ENCODE measurements around the gene BAD.
A peak's percentile ranks its signal among the peaks of the same experiment; 100 is the strongest.

Gene BAD

DNA sequence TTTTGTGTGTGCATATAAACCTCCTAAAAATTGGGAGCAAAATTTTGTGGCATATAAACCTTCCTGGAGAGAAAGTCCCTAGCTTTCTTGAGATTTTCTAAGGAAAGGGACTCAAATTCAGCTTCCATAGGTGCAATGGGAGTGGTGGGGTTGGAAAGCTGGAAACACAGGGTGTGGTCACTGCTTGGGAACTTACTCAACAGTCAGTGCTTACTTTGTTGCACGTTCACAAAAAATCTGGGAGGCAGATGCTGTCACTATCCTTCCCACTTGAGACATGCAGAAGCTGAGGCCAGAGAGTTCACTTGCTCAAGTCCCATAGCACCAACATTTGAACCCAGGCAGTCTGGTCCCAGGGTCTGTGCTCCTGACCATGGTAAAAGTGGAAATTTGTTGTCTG lies 11.8 kb upstream of the BAD start:
- DNase-seq (ENCODE audit: low read depth in 2 of 2) = no peak

- no peak for DNase-seq (ENCODE audit: low read depth in 2 of 2)
Measured at GRCh38 chr11:64295760-64296159, 11.3 kb upstream of the BAD start.

DNA sequence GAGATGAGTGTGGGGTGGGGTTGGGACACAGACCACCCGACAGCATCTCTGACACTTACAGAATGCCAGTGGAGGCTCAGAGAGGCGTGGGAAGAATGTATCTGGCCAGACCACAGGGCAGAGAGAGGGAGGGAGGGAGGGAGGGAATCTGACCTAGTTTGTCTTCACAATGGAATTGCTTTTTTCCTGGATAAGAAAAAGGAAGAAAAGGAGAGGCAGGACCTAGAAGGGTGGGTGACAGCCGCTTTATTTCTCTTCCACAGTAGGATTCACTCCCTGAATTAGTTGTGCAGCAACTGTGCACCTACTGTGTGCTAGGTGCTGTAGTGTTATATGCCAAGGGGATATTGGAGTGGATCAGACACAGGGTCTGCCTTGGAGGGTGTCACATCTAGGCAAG lies 10.3 kb upstream of the BAD start:
- no peak for DNase-seq (ENCODE audit: low read depth in 2 of 2)

GRCh38 chr11:64292460-64293254 lies 8.2 kb upstream of the BAD start:
- no peak for DNase-seq (ENCODE audit: low read depth in 2 of 2)

- DNase-seq (ENCODE audit: low read depth in 2 of 2) = no peak
Measured at GRCh38 chr11:64291752-64292459, 7.4 kb upstream of the BAD start.

GRCh38 chr11:64291262-64291751 lies 6.8 kb upstream of the BAD start, which contains the start of gene KCNK4:
Gene KCNK4 (plus strand): TSS chr11:64291302. CDS start chr11:64293019, 1,717 bp downstream.
- DNase-seq (ENCODE audit: low read depth in 2 of 2) = no peak

- no peak for DNase-seq (ENCODE audit: low read depth in 2 of 2)
Measured at GRCh38 chr11:64290352-64291261, 6.1 kb upstream of the BAD start.

- no peak for DNase-seq (ENCODE audit: low read depth in 2 of 2)
Measured at GRCh38 chr11:64289002-64289564, 4.6 kb upstream of the BAD start.

DNA sequence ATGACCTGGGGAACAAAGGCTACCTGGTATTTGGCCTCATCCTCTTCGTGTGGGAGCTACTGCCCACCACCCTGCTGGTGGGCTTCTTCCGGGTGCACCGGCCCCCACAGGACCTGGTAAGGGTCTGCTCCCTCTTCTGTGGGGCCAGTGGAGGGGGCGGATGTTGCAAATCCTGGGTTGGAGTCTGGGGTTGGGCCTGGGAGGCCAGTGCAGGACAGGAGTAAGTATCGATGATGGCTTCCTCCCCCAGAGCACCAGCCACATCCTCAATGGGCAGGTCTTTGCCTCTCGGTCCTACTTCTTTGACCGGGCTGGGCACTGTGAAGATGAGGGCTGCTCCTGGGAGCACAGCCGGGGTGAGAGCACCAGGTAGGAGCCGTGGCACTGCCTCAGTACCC lies 3.9 kb upstream of the BAD start:
- DNase-seq (ENCODE audit: low read depth in 2 of 2) = no peak

DNA sequence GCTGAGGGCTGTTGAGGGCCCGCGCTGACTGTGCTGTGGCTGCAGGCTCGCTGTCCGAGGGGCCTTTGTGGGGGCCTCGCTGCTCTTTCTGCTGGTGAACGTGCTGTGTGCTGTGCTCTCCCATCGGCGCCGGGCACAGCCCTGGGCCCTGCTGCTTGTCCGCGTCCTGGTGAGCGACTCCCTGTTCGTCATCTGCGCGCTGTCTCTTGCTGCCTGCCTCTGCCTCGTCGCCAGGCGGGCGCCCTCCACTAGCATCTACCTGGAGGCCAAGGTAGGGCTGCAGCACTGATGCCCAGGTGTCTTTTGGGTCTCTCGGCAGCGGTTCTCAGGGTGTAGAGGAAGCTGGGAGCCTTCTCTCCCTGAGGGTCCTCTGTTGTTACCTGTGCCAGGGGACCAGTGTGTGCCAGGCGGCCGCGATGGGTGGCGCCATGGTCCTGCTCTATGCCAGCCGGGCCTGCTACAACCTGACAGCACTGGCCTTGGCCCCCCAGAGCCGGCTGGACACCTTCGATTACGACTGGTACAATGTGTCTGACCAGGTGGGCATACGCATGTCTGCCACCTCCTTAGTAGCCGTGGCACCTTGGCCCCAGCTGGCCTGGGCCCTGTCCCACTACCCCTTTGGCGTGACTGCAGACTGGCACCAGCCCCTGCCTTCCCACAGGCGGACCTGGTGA lies 3.3 kb upstream of the BAD start:
- DNase-seq (ENCODE audit: low read depth in 2 of 2) = no peak

DNA sequence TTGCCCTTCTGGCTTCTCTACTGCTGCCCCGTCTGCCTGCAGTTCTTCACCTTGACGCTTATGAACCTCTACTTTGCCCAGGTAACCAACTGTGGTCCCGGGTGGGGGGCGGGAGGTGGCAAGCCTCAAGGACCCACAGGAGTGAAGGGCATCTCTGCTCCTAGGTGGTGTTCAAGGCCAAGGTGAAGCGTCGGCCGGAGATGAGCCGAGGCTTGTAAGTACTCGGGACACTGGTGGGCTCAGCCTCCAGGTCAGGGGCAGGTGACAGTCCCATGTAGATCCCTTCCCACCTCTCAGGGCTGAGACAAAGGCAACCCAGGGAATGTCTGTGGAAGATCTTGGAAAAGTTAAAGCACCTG lies 2.3 kb upstream of the BAD start:
- no peak for DNase-seq (ENCODE audit: low read depth in 2 of 2)

DNA sequence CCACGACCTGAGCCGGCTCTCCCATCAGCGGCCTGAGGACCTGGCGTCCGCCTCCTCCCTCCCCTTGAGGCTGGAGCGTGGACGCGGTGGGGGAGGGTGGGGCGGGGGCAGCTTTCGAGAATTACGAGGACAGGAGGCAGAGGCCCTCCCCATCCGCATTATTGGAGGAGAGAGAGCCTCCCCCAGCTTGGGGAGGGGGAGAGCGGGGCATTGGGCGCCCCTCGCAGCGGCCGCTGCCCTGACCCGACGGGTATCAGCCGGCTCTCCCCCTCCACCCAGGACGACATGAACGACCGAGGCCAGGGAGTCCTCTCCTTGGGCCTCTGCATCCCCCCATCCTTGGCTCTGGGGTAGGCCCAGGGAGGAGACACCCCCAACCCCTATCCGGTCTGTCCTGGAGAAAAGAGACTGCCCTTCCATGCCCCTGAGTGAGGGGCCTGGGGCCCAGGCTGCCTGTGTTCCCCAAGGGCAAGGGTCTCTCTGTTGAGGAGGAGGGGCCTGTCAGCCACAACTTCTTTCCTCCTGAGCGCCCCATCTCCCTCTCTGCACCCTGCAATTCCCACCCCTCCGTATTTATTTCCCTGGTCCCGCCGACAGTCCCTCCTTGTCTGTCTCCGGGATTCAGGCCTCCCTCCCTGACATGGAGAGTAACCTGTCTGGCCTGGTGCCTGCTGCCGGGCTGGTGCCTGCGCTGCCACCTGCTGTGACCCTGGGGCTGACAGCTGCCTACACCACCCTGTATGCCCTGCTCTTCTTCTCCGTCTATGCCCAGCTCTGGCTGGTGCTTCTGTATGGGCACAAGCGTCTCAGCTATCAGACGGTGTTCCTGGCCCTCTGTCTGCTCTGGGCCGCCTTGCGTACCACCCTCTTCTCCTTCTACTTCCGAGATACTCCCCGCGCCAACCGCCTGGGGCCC lies 1.7 kb upstream of the BAD start:
- no peak for DNase-seq (ENCODE audit: low read depth in 2 of 2)

- peak; percentile 83 to 86 for DNase-seq (ENCODE audit: low read depth in 2 of 2)
Measured at GRCh38 chr11:64284962-64285884, 758 bp upstream of the BAD start, which contains the start of gene GPR137. Gene GPR137 (plus strand): TSS chr11:64285848. CDS start chr11:64286525, 677 bp downstream.

DNA sequence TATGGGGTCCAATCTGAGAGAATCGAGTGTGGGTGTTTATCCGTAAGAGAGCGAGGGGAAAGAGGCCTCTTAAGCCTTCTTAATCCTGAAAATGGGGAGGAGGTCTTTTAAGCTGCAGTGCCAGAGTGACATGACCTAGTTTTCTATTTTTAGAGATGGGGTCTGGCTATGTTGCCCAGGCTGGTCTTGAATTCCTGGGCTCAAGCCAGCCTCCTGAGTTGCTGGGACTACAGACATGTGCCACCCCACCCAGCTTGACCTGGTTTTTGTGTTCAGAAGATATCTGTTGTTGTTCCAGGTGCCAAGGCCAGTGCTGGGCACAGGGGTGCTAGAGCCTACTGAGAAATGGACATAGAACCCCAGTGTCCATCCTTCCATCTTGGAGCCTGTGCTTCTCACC lies 1.4 kb downstream of the BAD start:
- no peak for DNase-seq (ENCODE audit: low read depth in 2 of 2)

DNA sequence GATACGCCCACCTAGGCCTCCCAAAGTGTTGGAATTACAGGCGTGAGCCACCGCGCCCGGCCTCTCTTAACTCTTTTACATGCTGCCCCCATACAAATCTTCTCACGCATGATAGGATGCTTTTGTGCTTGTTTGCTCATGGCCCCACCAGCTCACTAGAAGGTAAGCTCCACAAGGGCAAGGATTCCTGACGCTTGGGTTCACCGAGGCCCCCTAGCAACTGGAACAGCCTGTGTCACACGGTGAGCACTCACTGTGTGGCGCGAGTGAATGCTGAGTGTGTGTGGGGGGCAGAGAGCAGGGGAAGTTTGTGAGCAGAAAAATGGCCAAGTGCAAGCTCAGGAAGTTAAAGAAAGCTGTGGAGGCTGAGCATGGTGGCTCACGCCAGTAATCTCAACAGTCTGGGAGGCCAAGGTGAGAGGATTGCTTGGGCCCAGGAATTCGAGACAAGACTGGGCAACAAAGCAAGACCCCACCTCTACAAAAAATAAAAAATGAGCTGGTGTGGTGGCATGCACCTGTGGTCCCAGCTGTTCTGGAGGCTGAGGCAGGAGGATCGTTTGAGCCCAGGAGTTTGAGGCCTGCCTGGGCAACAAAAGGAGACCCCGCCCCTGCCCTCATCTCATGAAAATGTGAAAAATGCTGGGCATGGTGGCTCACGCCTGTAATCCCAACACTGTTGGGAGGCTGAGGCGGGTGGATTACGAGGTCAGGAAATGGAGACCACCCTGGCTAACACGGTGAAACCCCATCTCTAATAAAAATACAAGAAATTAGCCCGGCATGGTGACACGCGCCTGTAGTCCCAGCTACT lies 2.3 kb downstream of the BAD start:
- no peak for DNase-seq (ENCODE audit: low read depth in 2 of 2)

DNA sequence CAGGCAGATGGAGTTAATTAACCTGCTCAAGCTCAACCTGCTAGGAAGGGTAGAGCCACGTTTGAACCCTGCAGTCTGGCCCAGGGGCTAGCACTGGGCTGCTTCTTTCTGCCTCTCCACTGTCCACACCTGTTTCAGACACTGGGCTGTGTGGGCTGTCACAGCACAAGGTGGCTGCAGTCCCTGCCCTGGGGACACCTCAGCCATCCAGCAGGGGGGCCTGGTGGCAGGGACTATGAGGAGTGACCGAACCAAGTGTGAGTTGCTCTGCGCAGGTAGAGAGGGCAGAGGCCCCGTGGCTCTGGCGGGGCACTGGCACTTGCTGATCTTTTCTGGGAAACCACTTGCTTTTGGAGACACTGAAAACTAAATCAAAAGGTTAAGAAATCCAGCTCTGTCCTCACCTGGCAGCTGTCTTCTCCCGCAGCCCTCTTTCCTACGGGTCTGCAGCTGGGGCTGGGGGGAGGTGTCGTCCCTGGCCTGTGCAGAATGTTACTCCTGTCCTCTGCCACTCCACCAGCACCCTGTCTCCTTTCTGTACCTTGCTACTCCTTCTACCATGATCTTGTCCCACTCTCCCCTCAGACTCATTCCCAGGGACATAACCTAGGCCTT lies 5.8 kb downstream of the BAD start:
- no peak for DNase-seq (ENCODE audit: low read depth in 2 of 2)

- no peak for DNase-seq (ENCODE audit: low read depth in 2 of 2)
Measured at GRCh38 chr11:64276653-64277431, 7.6 kb downstream of the BAD start.

Data from stimulated activated CD8-positive, alpha-beta memory T cell treated with anti-CD3 and anti-CD28 coated beads, Interleukin-15, amount 100 ng/mL, for 48 hours (primary cell).